K562 (cell line): Measurements from ENCODE around the gene KRT77. TPM values are rescaled to one million over a fixed set of nuclear protein-coding genes. Genes with fewer than 3 reads are reported as not detected.

Source experiments
- ATAC-seq: fragments of 200-7000 bp; cut with Tn5 transposase; 3 replicates; pipeline ENCODE4 v1.9.1; 2020; ENCODE audit warnings: moderate library complexity
- BruUV-seq: library from RNA; stranded (reverse); fragments of 400-500 nt; replicated peaks from 2 replicates; lab custom pipeline; 2021; lab: Mats Ljungman, UMichigan
- CTCF ChIA-PET: fragments of 300-600 bp; formaldehyde crosslinking; extraction: SDS; loops from one replicate; lab custom pipeline; 2021; ENCODE audit warnings: low intra/inter-chr PET ratio; lab: Yijun Ruan, JAX
- POLR2A ChIA-PET: fragments of 300-600, 350-650 bp; sonication (Branson Sonifier 250); formaldehyde crosslinking; extraction: SDS; loops from one replicate; lab custom pipeline; 2021; ENCODE audit warnings: antibody characterized with exemption, inconsistent platforms; lab: Yijun Ruan, JAX
- DNase-seq, 4 experiments: peaks; one replicate each; pipeline versions ENCODE4 v3.0.0 to v3.0.0-alpha.2; 2011 to 2018; ENCODE audit warnings: low spot score in 3 of 4, mixed read lengths in 3 of 4; ENCODE audit errors: extremely low read depth in 1 of 4
- FAIRE-seq: peaks from 2 replicates; lab custom pipeline; 2011; peaks lifted over from hg19 to GRCh38; lab: Jason Lieb, UNC
- H2AFZ ChIP-seq: 2 replicates; pipeline ENCODE4 v1.6.0; 2011; ENCODE audit warnings: low read depth, low read length, control low read depth, inconsistent platforms
- H3K27ac ChIP-seq: fragments of 200-600 bp; 3 replicates; pipeline ENCODE4 v1.8.0; 2011; ENCODE audit warnings: low read depth, mild to moderate bottlenecking, control low read depth, inconsistent platforms, low read length, moderate library complexity, mixed read lengths; ENCODE audit errors: extremely low read depth
- H3K27me3 ChIP-seq, 2 experiments: fragments of 300-600 bp in 1 of 2; 2 replicates in 1 of 2; 3 replicates in 1 of 2; pipeline versions ENCODE4 v1.6.0 to v1.8.0; 2011; ENCODE audit warnings: inconsistent platforms in 2 of 2, low read length in 2 of 2, mild to moderate bottlenecking in 1 of 2, mixed read lengths in 1 of 2, moderate library complexity in 1 of 2; ENCODE audit not compliant: control insufficient read depth in 2 of 2, insufficient read depth in 2 of 2
- H3K36me3 ChIP-seq: fragments of 300-600 bp; 3 replicates; pipeline ENCODE4 v1.8.0; 2011; ENCODE audit warnings: mild to moderate bottlenecking, low read length, inconsistent platforms; ENCODE audit not compliant: control insufficient read depth, insufficient read depth
- H3K4me1 ChIP-seq, 2 experiments: fragments of 200-600 bp in 1 of 2; replicated peaks in 1 of 2; 2 replicates in 1 of 2; 3 replicates in 1 of 2; pipeline versions ENCODE4 v1.5.1 to v1.8.0; 2011; ENCODE audit warnings: inconsistent platforms in 2 of 2, low read length in 2 of 2, mild to moderate bottlenecking in 1 of 2, mixed read lengths in 1 of 2, moderate library complexity in 1 of 2; ENCODE audit not compliant: control insufficient read depth in 2 of 2, insufficient read depth in 2 of 2
- H3K4me2 ChIP-seq: 2 replicates; pipeline ENCODE4 v1.6.1; 2011; ENCODE audit warnings: low read length, control low read depth, inconsistent platforms, mixed read lengths; ENCODE audit not compliant: insufficient read depth
- H3K4me3 ChIP-seq: fragments of 200-600 bp; sonication (generic), shearing (Covaris generic); 2 replicates; pipeline ENCODE4 v1.5.1; 2016; ENCODE audit warnings: control low read depth, inconsistent platforms
- H3K79me2 ChIP-seq: fragments of 200-600 bp; 3 replicates; pipeline ENCODE4 v1.8.0; 2011; ENCODE audit warnings: low read length, inconsistent platforms; ENCODE audit not compliant: control insufficient read depth, insufficient read depth
- H3K9ac ChIP-seq, 2 experiments: 2 replicates each; pipeline versions ENCODE4 v1.6.0 to v1.6.1; 2011; ENCODE audit warnings: low read depth in 2 of 2, low read length in 2 of 2, control low read depth in 1 of 2, inconsistent platforms in 1 of 2, mild to moderate bottlenecking in 1 of 2, mixed read lengths in 1 of 2; ENCODE audit not compliant: insufficient read depth in 1 of 2
- H3K9me1 ChIP-seq: one replicate; pipeline ENCODE4 v1.6.0; 2011; ENCODE audit warnings: inconsistent platforms, mild to moderate bottlenecking, low read length, moderate library complexity; ENCODE audit not compliant: control insufficient read depth, insufficient read depth
- H3K9me3 ChIP-seq: replicated peaks from 2 replicates; pipeline ENCODE4 v1.5.1; 2011; ENCODE audit warnings: low read depth, low read length, inconsistent platforms; ENCODE audit not compliant: control insufficient read depth, insufficient read depth
- H4K20me1 ChIP-seq: replicated peaks from 2 replicates; pipeline ENCODE4 v1.6.1; 2011; ENCODE audit warnings: low read length, inconsistent platforms, mixed read lengths; ENCODE audit not compliant: control insufficient read depth, insufficient read depth
- BCOR ChIP-seq: fragments of 450-650 bp; IDR thresholded peaks from 2 replicates; pipeline ENCODE4 v1.6.1; 2016
- L3MBTL2 ChIP-seq: fragments of 450-650 bp; IDR thresholded peaks from 2 replicates; pipeline ENCODE4 v1.6.1; 2016; ENCODE audit warnings: mild to moderate bottlenecking, moderate library complexity
- SRSF9 ChIP-seq: fragments of 200-400 bp; formaldehyde crosslinking; IDR thresholded peaks from 2 replicates; pipeline ENCODE4 v1.6.1; 2017; ENCODE audit warnings: low read depth, low read length, borderline replicate concordance
- TAF7 ChIP-seq: fragments of 450-650 bp; IDR thresholded peaks from 2 replicates; pipeline ENCODE4 v1.6.1; 2016; ENCODE audit warnings: missing genetic modification characterization, missing compliant biosample characterization
- ZBTB17 ChIP-seq: fragments of 450-650 bp; formaldehyde crosslinking; IDR thresholded peaks from 2 replicates; pipeline ENCODE4 v1.4.0; 2020; ENCODE audit warnings: mild to moderate bottlenecking
- ZNF551 ChIP-seq: fragments of 250-450 bp; sonication (Bioruptor Pico); IDR thresholded peaks from 2 replicates; pipeline ENCODE4 v1.5.0; 2021; ENCODE audit warnings: mild to moderate bottlenecking, moderate library complexity
- WGBS: fragments of 100-300 bp; shearing (Covaris generic); methylation state at CpG from one replicate; pipeline ENCODE4 v1.1.6; 2016; ENCODE audit warnings: low coverage, mixed read lengths; ENCODE audit not compliant: insufficient coverage; ENCODE audit errors: missing lambda C conversion rate; 5-methylcytosine and 5-hydroxymethylcytosine counted together
- in situ Hi-C: fragments of 300-500 bp; cut with MboI; formaldehyde crosslinking; loops from 4 replicates; pipeline ENCODE4 v1.15.0; 2018; ENCODE audit warnings: inconsistent platforms, mixed read lengths
- intact Hi-C: fragments of 100-400 bp; cut with micrococcal nuclease; formaldehyde crosslinking; loops from 2 replicates; pipeline ENCODE4 v1.14.2; 2022
- polyA plus RNA-seq, 8 experiments: library from polyadenylated mRNA; depleted of rRNA in 4 of 8; stranded (reverse) in 5 of 8; unstranded in 3 of 8; fragments of >200 nt; fragmentation: Nextera tagmentation in 2 of 8; fragmentation: Illumina TruSeq in 1 of 8; extraction: Ambion mirVana in 2 of 8; extraction: Trizol in 1 of 8; gene quantifications; 2 replicates each; pipeline versions ENCODE4 v1.2.1 to v1.2.3, GENCODE V29; 2011 to 2014; ENCODE audit warnings: inconsistent platforms in 1 of 8, missing spikeins in 1 of 8
- total RNA-seq, 7 experiments: library from RNA; depleted of rRNA in 6 of 7; stranded (reverse); fragments of >200 nt in 6 of 7; fragmentation: Illumina TruSeq in 2 of 7; extraction: Trizol in 2 of 7; gene quantifications; 2 replicates each; pipeline versions ENCODE4 v1.2.1 to v1.2.3, GENCODE V29; 2011 to 2021; ENCODE audit warnings: low replicate concordance in 1 of 7
- TF ChIP-seq, protein P1 (sequence below): fragments of 200-800 bp; sonication (Bioruptor generic); IDR thresholded peaks from 2 replicates; pipeline ENCODE4 v1.6.1; 2017; ENCODE audit warnings: missing genetic modification characterization, missing compliant biosample characterization
- TF ChIP-seq, protein P2 (sequence below): IDR thresholded peaks from 3 replicates; pipeline ENCODE4 v1.6.1; 2011; ENCODE audit warnings: borderline replicate concordance, mild to moderate bottlenecking, moderate library complexity; ENCODE audit not compliant: insufficient read length; ENCODE audit errors: extremely low read depth
- TF ChIP-seq, protein P3 (sequence below), 2 experiments: fragments of 450-650 bp in 1 of 2; sonication (generic) in 1 of 2; formaldehyde crosslinking; conservative IDR thresholded peaks; 2 replicates each; pipeline versions ENCODE4 v1.4.0 to v1.8.1; 2020 to 2022; ENCODE audit warnings: mild to moderate bottlenecking in 1 of 2, missing genetic modification reagents in 1 of 2

The KRT77 gene
- total and polyA plus RNA-seq, 9 of the 15 experiments (the other 6 are each of a cell fraction or from before 2014, with no cell fraction given), result not detected

DNA sequence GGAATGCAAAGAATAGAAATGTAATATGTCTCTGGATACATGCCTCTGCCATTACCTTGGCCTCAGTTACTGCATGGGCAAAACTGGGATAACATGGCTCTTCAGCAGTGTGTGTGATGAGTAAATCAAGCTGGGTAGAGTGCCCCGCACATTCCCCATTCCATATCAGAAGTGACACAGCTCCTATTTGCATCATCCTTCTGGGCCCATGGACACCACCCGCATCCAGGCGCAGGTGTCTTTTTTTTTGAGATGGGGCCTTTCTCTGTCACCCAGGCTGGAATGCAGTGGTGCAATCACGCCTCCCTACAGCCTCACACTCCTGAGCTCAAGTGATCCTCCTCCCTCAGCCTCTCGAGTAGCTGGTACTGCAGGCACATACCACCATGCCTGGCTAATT is 42.2 kb upstream of the KRT77 start:
- no peak overlapping the region for H3K27ac ChIP-seq
- no peak overlapping the region for H2AFZ ChIP-seq
- no peaks in the 10 kb centered on the region for H3K36me3 ChIP-seq
- no peak overlapping the region for H3K9ac ChIP-seq
- no peaks in the 10 kb centered on the region for H3K9me3 ChIP-seq
- intact Hi-C loops (no loop called here), in situ Hi-C loops (no loop called here)
- DNase-seq, result no peak
- POLR2A ChIA-PET, result interaction anchor here (0.6 to 1.3 kb wide), 5 partner anchors 10 to 1596 kb away, joined by 3 to 5 read pairs (median 3); partner anchors contain the start of gene CBX5
- no peaks in the 10 kb centered on the region for H4K20me1 ChIP-seq
- H3K4me3 ChIP-seq, result no peak overlapping the region
- H3K27me3 ChIP-seq, result peaks cover 2 to 24% of the 10 kb centered on the region in 2 experiments; a peak in 3 of 5 replicates
- H3K4me1 ChIP-seq, result peaks cover 0 to 4% of the 10 kb centered on the region in 2 experiments; a peak in 1 of 5 replicates
- BruUV-seq, result no TSS peak
- no peak for ATAC-seq
- CTCF ChIA-PET, result no interaction called here
- H3K79me2 ChIP-seq, result no peaks in the 10 kb centered on the region
- H3K4me2 ChIP-seq, result no peak overlapping the region
- FAIRE-seq, result no peak
- no peaks in the 10 kb centered on the region for H3K9me1 ChIP-seq
- WGBS, result 0% methylated on average over 5 of the region's 5 CpGs
- TF ChIP-seq, protein P1, sequence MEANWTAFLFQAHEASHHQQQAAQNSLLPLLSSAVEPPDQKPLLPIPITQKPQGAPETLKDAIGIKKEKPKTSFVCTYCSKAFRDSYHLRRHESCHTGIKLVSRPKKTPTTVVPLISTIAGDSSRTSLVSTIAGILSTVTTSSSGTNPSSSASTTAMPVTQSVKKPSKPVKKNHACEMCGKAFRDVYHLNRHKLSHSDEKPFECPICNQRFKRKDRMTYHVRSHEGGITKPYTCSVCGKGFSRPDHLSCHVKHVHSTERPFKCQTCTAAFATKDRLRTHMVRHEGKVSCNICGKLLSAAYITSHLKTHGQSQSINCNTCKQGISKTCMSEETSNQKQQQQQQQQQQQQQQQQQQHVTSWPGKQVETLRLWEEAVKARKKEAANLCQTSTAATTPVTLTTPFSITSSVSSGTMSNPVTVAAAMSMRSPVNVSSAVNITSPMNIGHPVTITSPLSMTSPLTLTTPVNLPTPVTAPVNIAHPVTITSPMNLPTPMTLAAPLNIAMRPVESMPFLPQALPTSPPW (CRISPR knock-in tag), result no peak
- no peak for TF ChIP-seq ZBTB17 (CRISPR knock-in tag)
- TF ChIP-seq L3MBTL2, result no peak
- no peak for TF ChIP-seq TAF7
- TF ChIP-seq, protein P2, sequence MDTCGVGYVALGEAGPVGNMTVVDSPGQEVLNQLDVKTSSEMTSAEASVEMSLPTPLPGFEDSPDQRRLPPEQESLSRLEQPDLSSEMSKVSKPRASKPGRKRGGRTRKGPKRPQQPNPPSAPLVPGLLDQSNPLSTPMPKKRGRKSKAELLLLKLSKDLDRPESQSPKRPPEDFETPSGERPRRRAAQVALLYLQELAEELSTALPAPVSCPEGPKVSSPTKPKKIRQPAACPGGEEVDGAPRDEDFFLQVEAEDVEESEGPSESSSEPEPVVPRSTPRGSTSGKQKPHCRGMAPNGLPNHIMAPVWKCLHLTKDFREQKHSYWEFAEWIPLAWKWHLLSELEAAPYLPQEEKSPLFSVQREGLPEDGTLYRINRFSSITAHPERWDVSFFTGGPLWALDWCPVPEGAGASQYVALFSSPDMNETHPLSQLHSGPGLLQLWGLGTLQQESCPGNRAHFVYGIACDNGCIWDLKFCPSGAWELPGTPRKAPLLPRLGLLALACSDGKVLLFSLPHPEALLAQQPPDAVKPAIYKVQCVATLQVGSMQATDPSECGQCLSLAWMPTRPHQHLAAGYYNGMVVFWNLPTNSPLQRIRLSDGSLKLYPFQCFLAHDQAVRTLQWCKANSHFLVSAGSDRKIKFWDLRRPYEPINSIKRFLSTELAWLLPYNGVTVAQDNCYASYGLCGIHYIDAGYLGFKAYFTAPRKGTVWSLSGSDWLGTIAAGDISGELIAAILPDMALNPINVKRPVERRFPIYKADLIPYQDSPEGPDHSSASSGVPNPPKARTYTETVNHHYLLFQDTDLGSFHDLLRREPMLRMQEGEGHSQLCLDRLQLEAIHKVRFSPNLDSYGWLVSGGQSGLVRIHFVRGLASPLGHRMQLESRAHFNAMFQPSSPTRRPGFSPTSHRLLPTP, result no peak
- TF ChIP-seq SRSF9, result no peak
- no peak for TF ChIP-seq ZNF551 (CRISPR knock-in tag)
- TF ChIP-seq, protein P3, sequence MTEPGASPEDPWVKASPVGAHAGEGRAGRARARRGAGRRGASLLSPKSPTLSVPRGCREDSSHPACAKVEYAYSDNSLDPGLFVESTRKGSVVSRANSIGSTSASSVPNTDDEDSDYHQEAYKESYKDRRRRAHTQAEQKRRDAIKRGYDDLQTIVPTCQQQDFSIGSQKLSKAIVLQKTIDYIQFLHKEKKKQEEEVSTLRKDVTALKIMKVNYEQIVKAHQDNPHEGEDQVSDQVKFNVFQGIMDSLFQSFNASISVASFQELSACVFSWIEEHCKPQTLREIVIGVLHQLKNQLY (CRISPR knock-in tag; conservative IDR thresholded peaks at IDR 0.05), result no peak
- TF ChIP-seq BCOR, result no peak
